ENCODE data around the gene INTS14. TPM values are rescaled to one million over a fixed set of nuclear protein-coding genes. Genes with fewer than 3 reads are reported as not detected.
A peak's percentile ranks its signal among the peaks of the same experiment; 100 is the strongest.

Gene INTS14
- total and polyA plus RNA-seq, 3 experiments from 2014 or later, result 29.9 to 64.7 (median 62.0) TPM

- Histone ChIP-seq H3K4me1 (ENCODE audit: insufficient read depth, low read length) (peaks cover 26% of the 10 kb centered on the region), H3K27me3 (ENCODE audit: insufficient read depth, low read length, poor library complexity, severe bottlenecking) (no peaks in the 10 kb centered on the region), H3K27ac (ENCODE audit: low read depth, low read length) (peak overlapping the region; percentile 91), H3K36me3 (ENCODE audit: insufficient read depth, low read length) (no peaks in the 10 kb centered on the region), H3K9me3 (ENCODE audit: low read length) (no peaks in the 10 kb centered on the region), H3K4me3 (ENCODE audit: low read length) (no peak overlapping the region)
- ChIA-PET POLR2A (no interaction called here), CTCF (no interaction called here)
- peaks cover 0 to 11% (median 0%) of the 10 kb centered on the region in 3 donors for H3K36me3 Mint-ChIP-seq
- H3K27ac Mint-ChIP-seq, result peak overlapping the region; percentile 97 to 99 (median 98)
- no peaks in the 10 kb centered on the region for H3K9me3 Mint-ChIP-seq
- peaks cover 32 to 55% (median 46%) of the 10 kb centered on the region in 3 donors for H3K4me1 Mint-ChIP-seq
- DNase-seq, result no peak
- peak overlapping the region in 6 of 7 donors; percentile 93 to 98 (median 95) for H3K4me3 Mint-ChIP-seq
- H3K27me3 Mint-ChIP-seq, result peaks cover 0 to 2% of the 10 kb centered on the region in 2 donors
Observed at GRCh38 chr15:65612616-65612946, 1.6 kb upstream of the INTS14 start.

- H3K36me3 Mint-ChIP-seq, result peaks cover 0 to 15% (median 2%) of the 10 kb centered on the region in 3 donors
- Histone ChIP-seq H3K4me1 (ENCODE audit: insufficient read depth, low read length) (peaks cover 26% of the 10 kb centered on the region), H3K36me3 (ENCODE audit: insufficient read depth, low read length) (no peaks in the 10 kb centered on the region), H3K4me3 (ENCODE audit: low read length) (peak overlapping the region; percentile 89), H3K27ac (ENCODE audit: low read depth, low read length) (peak overlapping the region; percentile 91), H3K9me3 (ENCODE audit: low read length) (no peaks in the 10 kb centered on the region), H3K27me3 (ENCODE audit: insufficient read depth, low read length, poor library complexity, severe bottlenecking) (no peaks in the 10 kb centered on the region)
- H3K27me3 Mint-ChIP-seq, result peaks cover 0 to 2% of the 10 kb centered on the region in 2 donors
- H3K4me1 Mint-ChIP-seq, result peaks cover 34 to 60% (median 52%) of the 10 kb centered on the region in 3 donors
- H3K9me3 Mint-ChIP-seq, result no peaks in the 10 kb centered on the region
- H3K27ac Mint-ChIP-seq, result peak overlapping the region; percentile 97 to 99 (median 98)
- H3K4me3 Mint-ChIP-seq, result peak overlapping the region; percentile 93 to 98 (median 95)
- POLR2A ChIA-PET, result interaction anchor here (0.5 to 1.5 kb wide), 2 partner anchors 235 to 257 kb away, joined by 3 to 14 read pairs; partner anchors contain the start of gene RAB11A
- DNase-seq, result peak in 1 of 5 donors; percentile 7
- CTCF ChIA-PET, result interaction anchor here (1.5 to 1.6 kb wide), 2 partner anchors 115 to 167 kb away, joined by 3 to 4 read pairs; no protein-coding TSS in a partner anchor
Observed at GRCh38 chr15:65611888-65612615, 1.1 kb upstream of the INTS14 start.

- POLR2A ChIA-PET, result no interaction called here
- peaks cover 17% of the 10 kb centered on the region for H3K36me3 ChIP-seq (ENCODE audit: insufficient read depth, low read length)
- no peak overlapping the region for H3K4me3 ChIP-seq (ENCODE audit: low read length)
- H3K27ac Mint-ChIP-seq, result peak overlapping the region in 1 of 8 donors; percentile 47
- peaks cover 2 to 60% (median 10%) of the 10 kb centered on the region in 3 donors for H3K36me3 Mint-ChIP-seq
- H3K27ac ChIP-seq (ENCODE audit: low read depth, low read length), result no peak overlapping the region
- H3K27me3 Mint-ChIP-seq, result no peaks in the 10 kb centered on the region
- no peak for DNase-seq
- no peaks in the 10 kb centered on the region for H3K4me1 ChIP-seq (ENCODE audit: insufficient read depth, low read length)
- H3K9me3 Mint-ChIP-seq, result no peaks in the 10 kb centered on the region
- peaks cover 4 to 17% (median 14%) of the 10 kb centered on the region in 3 donors for H3K4me1 Mint-ChIP-seq
- no peaks in the 10 kb centered on the region for H3K27me3 ChIP-seq (ENCODE audit: insufficient read depth, low read length, poor library complexity, severe bottlenecking)
- CTCF ChIA-PET, result no interaction called here
- no peak overlapping the region for H3K4me3 Mint-ChIP-seq
- H3K9me3 ChIP-seq (ENCODE audit: low read length), result no peaks in the 10 kb centered on the region
Observed at GRCh38 chr15:65603559-65603958, 7.4 kb downstream of the INTS14 start.

- ChIA-PET POLR2A (no interaction called here), CTCF (no interaction called here)
- H3K4me3 Mint-ChIP-seq, result no peak overlapping the region
- H3K4me1 Mint-ChIP-seq, result peaks cover 3 to 15% (median 12%) of the 10 kb centered on the region in 3 donors
- Histone ChIP-seq H3K27ac (ENCODE audit: low read depth, low read length) (no peak overlapping the region), H3K36me3 (ENCODE audit: insufficient read depth, low read length) (peaks cover 17% of the 10 kb centered on the region), H3K9me3 (ENCODE audit: low read length) (no peaks in the 10 kb centered on the region), H3K27me3 (ENCODE audit: insufficient read depth, low read length, poor library complexity, severe bottlenecking) (no peaks in the 10 kb centered on the region), H3K4me1 (ENCODE audit: insufficient read depth, low read length) (no peaks in the 10 kb centered on the region), H3K4me3 (ENCODE audit: low read length) (no peak overlapping the region)
- no peaks in the 10 kb centered on the region for H3K27me3 Mint-ChIP-seq
- peaks cover 6 to 63% (median 13%) of the 10 kb centered on the region in 3 donors for H3K36me3 Mint-ChIP-seq
- DNase-seq, result no peak
- no peaks in the 10 kb centered on the region for H3K9me3 Mint-ChIP-seq
- peak overlapping the region in 1 of 8 donors; percentile 47 for H3K27ac Mint-ChIP-seq
Observed at GRCh38 chr15:65603134-65603533, 7.8 kb downstream of the INTS14 start.

- H3K9me3 ChIP-seq (ENCODE audit: low read length), result no peaks in the 10 kb centered on the region
- no peak overlapping the region for H3K27ac ChIP-seq (ENCODE audit: low read depth, low read length)
- ChIA-PET CTCF (no interaction called here), POLR2A (no interaction called here)
- no peak overlapping the region for H3K4me3 ChIP-seq (ENCODE audit: low read length)
- no peak for DNase-seq
- Mint-ChIP-seq H3K4me1 (no peaks in the 10 kb centered on the region), H3K36me3 (peaks cover 10 to 78% (median 14%) of the 10 kb centered on the region in 3 donors), H3K27me3 (no peaks in the 10 kb centered on the region), H3K9me3 (no peaks in the 10 kb centered on the region), H3K4me3 (no peak overlapping the region), H3K27ac (no peak overlapping the region)
- no peaks in the 10 kb centered on the region for H3K4me1 ChIP-seq (ENCODE audit: insufficient read depth, low read length)
- no peaks in the 10 kb centered on the region for H3K27me3 ChIP-seq (ENCODE audit: insufficient read depth, low read length, poor library complexity, severe bottlenecking)
- H3K36me3 ChIP-seq (ENCODE audit: insufficient read depth, low read length), result peaks cover 36% of the 10 kb centered on the region
Observed at GRCh38 chr15:65599677-65600076, 11.3 kb downstream of the INTS14 start.

- Mint-ChIP-seq H3K4me3 (no peak overlapping the region), H3K9me3 (no peaks in the 10 kb centered on the region), H3K27ac (peak overlapping the region in 1 of 8 donors; percentile 10), H3K4me1 (no peaks in the 10 kb centered on the region), H3K36me3 (peaks cover 10 to 78% (median 14%) of the 10 kb centered on the region in 3 donors), H3K27me3 (no peaks in the 10 kb centered on the region)
- Histone ChIP-seq H3K4me3 (ENCODE audit: low read length) (no peak overlapping the region), H3K4me1 (ENCODE audit: insufficient read depth, low read length) (no peaks in the 10 kb centered on the region), H3K27ac (ENCODE audit: low read depth, low read length) (no peak overlapping the region), H3K27me3 (ENCODE audit: insufficient read depth, low read length, poor library complexity, severe bottlenecking) (no peaks in the 10 kb centered on the region), H3K36me3 (ENCODE audit: insufficient read depth, low read length) (peaks cover 42% of the 10 kb centered on the region), H3K9me3 (ENCODE audit: low read length) (no peaks in the 10 kb centered on the region)
- ChIA-PET POLR2A (no interaction called here), CTCF (no interaction called here)
- no peak for DNase-seq
Observed at GRCh38 chr15:65598468-65598867, 12.5 kb downstream of the INTS14 start.

- no peak overlapping the region for H3K27ac ChIP-seq (ENCODE audit: low read depth, low read length)
- no peaks in the 10 kb centered on the region for H3K27me3 Mint-ChIP-seq
- H3K27ac Mint-ChIP-seq, result no peak overlapping the region
- H3K4me3 Mint-ChIP-seq, result no peak overlapping the region
- no peaks in the 10 kb centered on the region for H3K4me1 Mint-ChIP-seq
- DNase-seq, result no peak
- H3K36me3 ChIP-seq (ENCODE audit: insufficient read depth, low read length), result peaks cover 60% of the 10 kb centered on the region
- H3K4me1 ChIP-seq (ENCODE audit: insufficient read depth, low read length), result no peaks in the 10 kb centered on the region
- H3K27me3 ChIP-seq (ENCODE audit: insufficient read depth, low read length, poor library complexity, severe bottlenecking), result no peaks in the 10 kb centered on the region
- H3K4me3 ChIP-seq (ENCODE audit: low read length), result no peak overlapping the region
- ChIA-PET CTCF (interaction anchor here (1.1 kb wide), 1 partner anchor 45 kb away, joined by 3 read pairs; no protein-coding TSS in a partner anchor), POLR2A (no interaction called here)
- no peaks in the 10 kb centered on the region for H3K9me3 Mint-ChIP-seq
- no peaks in the 10 kb centered on the region for H3K9me3 ChIP-seq (ENCODE audit: low read length)
- H3K36me3 Mint-ChIP-seq, result peaks cover 10 to 84% (median 18%) of the 10 kb centered on the region in 3 donors
Observed at GRCh38 chr15:65595960-65596359, 15.0 kb downstream of the INTS14 start.

- H3K27ac Mint-ChIP-seq, result peak overlapping the region in 6 of 8 donors; percentile 5 to 74 (median 53)
- H3K27me3 Mint-ChIP-seq, result no peaks in the 10 kb centered on the region
- no peak overlapping the region for H3K27ac ChIP-seq (ENCODE audit: low read depth, low read length)
- peaks cover 33% of the 10 kb centered on the region for H3K36me3 ChIP-seq (ENCODE audit: insufficient read depth, low read length)
- no peaks in the 10 kb centered on the region for H3K9me3 Mint-ChIP-seq
- peaks cover 11 to 79% (median 31%) of the 10 kb centered on the region in 3 donors for H3K36me3 Mint-ChIP-seq
- no peaks in the 10 kb centered on the region for H3K27me3 ChIP-seq (ENCODE audit: insufficient read depth, low read length, poor library complexity, severe bottlenecking)
- peak overlapping the region in 1 of 7 donors; percentile 20 for H3K4me3 Mint-ChIP-seq
- H3K4me1 ChIP-seq (ENCODE audit: insufficient read depth, low read length), result peaks cover 17% of the 10 kb centered on the region
- no peak for DNase-seq
- H3K4me1 Mint-ChIP-seq, result peaks cover 30 to 42% (median 35%) of the 10 kb centered on the region in 3 donors
- no peaks in the 10 kb centered on the region for H3K9me3 ChIP-seq (ENCODE audit: low read length)
- POLR2A ChIA-PET, result no interaction called here
- no peak overlapping the region for H3K4me3 ChIP-seq (ENCODE audit: low read length)
- CTCF ChIA-PET, result no interaction called here
Observed at GRCh38 chr15:65587094-65587493, 23.8 kb downstream of the INTS14 start.
